ENCODE measurements around the gene MESP2. TPM values are rescaled to one million over a fixed set of nuclear protein-coding genes. Genes with fewer than 3 reads are reported as not detected.

MESP2 gene
- total RNA-seq, 1 experiment from 2014 or later: 0.28 TPM

DNA sequence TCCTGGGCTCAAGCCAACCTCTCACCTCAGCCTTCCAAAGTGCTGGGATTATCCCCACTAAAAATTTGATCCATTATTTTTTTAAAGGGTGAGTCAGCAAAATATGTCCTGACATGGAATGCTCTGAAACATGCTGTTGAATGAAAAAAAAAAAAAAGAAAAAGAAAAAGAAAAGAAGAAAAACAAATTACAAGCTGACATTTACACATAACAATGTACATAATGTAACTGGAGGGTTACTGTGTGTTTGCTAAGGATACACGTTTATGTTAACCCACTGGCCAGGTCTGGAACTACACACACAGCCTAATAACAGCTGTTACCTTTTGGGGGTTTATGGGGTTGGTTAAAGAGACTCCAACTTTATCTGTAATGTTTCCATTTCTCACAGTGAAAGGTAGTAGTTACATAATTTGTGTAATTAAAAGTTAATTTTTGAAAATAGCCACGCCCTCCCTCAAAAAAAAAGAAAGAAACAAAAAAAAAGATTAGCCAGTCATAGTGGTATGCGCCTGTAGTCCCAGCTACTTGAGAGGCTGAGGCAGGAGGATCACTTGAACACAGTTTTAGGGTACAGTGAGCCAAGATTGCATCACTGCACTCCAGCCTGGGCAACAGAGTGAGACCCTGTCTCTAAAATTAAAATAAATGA, 3.1 kb upstream of the MESP2 start:
- no peak overlapping the region for H2BK15ac ChIP-seq (ENCODE audit: low read depth, low read length)
- no peak overlapping the region for H3K23ac ChIP-seq (ENCODE audit: insufficient read length, low read depth, low read length)
- H3K4me2 ChIP-seq (ENCODE audit: insufficient read depth, insufficient read length, low read length): no peak overlapping the region
- no peak overlapping the region for H3K27ac ChIP-seq (ENCODE audit: insufficient read length, low read depth, low read length)
- no peak overlapping the region for H3K4ac ChIP-seq (ENCODE audit: low read depth, low read length)
- no CpG with 5 or more reads among the region's 3 CpGs for WGBS (ENCODE audit: extremely low coverage, insufficient read length, low lambda C conversion rate)
- H3K79me2 ChIP-seq (ENCODE audit: insufficient read depth, low read length): no peaks in the 10 kb centered on the region
- Mint-ChIP-seq H3K27me3 (ENCODE audit: low read depth) (peaks cover 37% of the 10 kb centered on the region), H3K9me3 (no peaks in the 10 kb centered on the region), H3K36me3 (ENCODE audit: insufficient read depth in 1 of 3, low read depth in 3 of 3) (no peaks in the 10 kb centered on the region), H3K27ac (no peak overlapping the region), H3K4me3 (no peak overlapping the region), H3K4me1 (peaks cover 0 to 3% of the 10 kb centered on the region in 2 experiments; a peak in 1 of 4 replicates)
- TF ChIP-seq CTCF (conservative IDR thresholded peaks at IDR 0.05): peak; percentile 49
- H3K79me1 ChIP-seq (ENCODE audit: insufficient read depth, low read depth, low read length, poor library complexity, severe bottlenecking): no peaks in the 10 kb centered on the region
- no peak overlapping the region for H2AK5ac ChIP-seq (ENCODE audit: insufficient read length, low read length)
- no peak overlapping the region for H2BK12ac ChIP-seq (ENCODE audit: insufficient read length, low read depth, low read length)
- no peak overlapping the region for H3K56ac ChIP-seq (ENCODE audit: insufficient read length, low read depth, low read length)
- no peak overlapping the region for H3K9ac ChIP-seq (ENCODE audit: extremely low read depth, insufficient read length, low read length)
- H3K18ac ChIP-seq (ENCODE audit: insufficient read length, low read depth, low read length): no peak overlapping the region
- H2BK120ac ChIP-seq (ENCODE audit: low read depth, low read length, poor library complexity, severe bottlenecking): peak overlapping the region; percentile 42
- no peaks in the 10 kb centered on the region for H3K4me1 ChIP-seq (ENCODE audit: insufficient read depth, low read length)
- H3T11ph ChIP-seq (ENCODE audit: low read length): no peak overlapping the region
- H4K20me1 ChIP-seq (ENCODE audit: control insufficient read depth, insufficient read depth, insufficient read length): no peaks in the 10 kb centered on the region
- peaks cover 4% of the 10 kb centered on the region for H3K23me2 ChIP-seq (ENCODE audit: insufficient read length, low read depth, low read length, poor library complexity, severe bottlenecking)
- no peak overlapping the region for H4K8ac ChIP-seq (replicated peaks; ENCODE audit: insufficient read length, low read depth, low read length)
- no peak overlapping the region for H2AFZ ChIP-seq (ENCODE audit: low read length)
- no peak overlapping the region for H3K14ac ChIP-seq (ENCODE audit: insufficient read depth, low read length)
- H3K27me3 ChIP-seq (ENCODE audit: insufficient read depth, low read length): peaks cover 7% of the 10 kb centered on the region; the same call in 1 of the 2 replicates
- H3K9me3 ChIP-seq (ENCODE audit: control insufficient read depth, low read depth, low read length): no peaks in the 10 kb centered on the region
- no peak overlapping the region for H4K91ac ChIP-seq (ENCODE audit: insufficient read length, low read depth, low read length)
- H4K5ac ChIP-seq (ENCODE audit: insufficient read length, low read depth, low read length): no peak overlapping the region
- H2BK20ac ChIP-seq (ENCODE audit: low read depth, low read length, poor library complexity, severe bottlenecking): no peak overlapping the region
- no peak overlapping the region for H2BK5ac ChIP-seq (ENCODE audit: insufficient read length, low read length)
- no peak for DNase-seq
